ENCODE results near the gene ADAMTSL3. TPM values are rescaled to one million over a fixed set of nuclear protein-coding genes. Genes with fewer than 3 reads are reported as not detected.

Gene ADAMTSL3
- polyA plus RNA-seq, 1 of the 3 experiments (the other 2 are of a cell fraction): 0.02 TPM

DNA sequence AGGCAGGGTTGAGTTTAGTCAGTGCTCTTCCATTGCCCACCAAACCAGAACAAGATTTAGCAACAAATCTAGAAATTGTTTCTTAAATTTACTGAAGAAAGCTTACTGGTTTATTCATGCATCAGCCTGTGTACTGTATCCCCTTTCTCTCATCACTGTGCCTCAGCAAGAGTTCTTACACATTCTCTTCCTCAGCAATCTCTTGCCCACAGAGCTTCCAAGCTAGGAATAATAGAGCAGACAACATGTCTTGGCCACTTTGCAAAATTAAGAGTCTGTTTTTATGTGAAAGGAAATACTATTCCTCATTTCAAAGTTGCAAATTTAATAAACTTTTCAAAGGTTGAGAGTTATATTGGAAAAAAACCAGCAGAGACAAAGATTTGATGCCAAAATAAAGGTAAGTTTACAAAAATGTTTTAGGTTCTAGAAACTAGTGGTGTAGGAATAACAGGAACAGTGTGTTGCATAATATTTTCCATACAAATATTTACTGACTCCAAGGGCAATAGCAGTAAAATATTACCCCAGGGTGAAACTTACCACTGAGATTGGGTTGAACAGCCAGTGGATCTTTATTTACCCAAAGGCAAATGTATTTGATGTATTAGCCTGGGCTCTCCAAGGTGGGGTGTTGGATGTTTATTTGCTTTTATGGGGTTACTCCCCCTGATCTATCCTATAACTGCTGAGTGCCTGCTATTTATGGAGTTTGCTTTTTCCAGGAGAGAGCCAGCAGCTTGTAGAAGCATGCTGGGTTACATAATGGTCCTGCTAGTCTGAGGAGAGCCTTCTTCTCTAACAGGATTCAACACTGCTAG, 276.7 kb downstream of the ADAMTSL3 start (continued):
- no peak for TF ChIP-seq MEF2A (IDR thresholded peaks at IDR 0.05; ENCODE audit: borderline replicate concordance, low read depth)
- TF ChIP-seq EP300 (IDR thresholded peaks at IDR 0.05; ENCODE audit: borderline replicate concordance in 1 of 2, low read depth in 1 of 2, low read length in 1 of 2): no peak
- TF ChIP-seq TCF12 (IDR thresholded peaks at IDR 0.05): no peak
- TF ChIP-seq EZH2phosphoT487 (IDR thresholded peaks at IDR 0.05; ENCODE audit: borderline replicate concordance, low read depth): no peak
- TF ChIP-seq USF2 (IDR thresholded peaks at IDR 0.05; ENCODE audit: borderline replicate concordance, low read depth, low read length): no peak
- no peak for TF ChIP-seq MXI1 (IDR thresholded peaks at IDR 0.05; ENCODE audit: low read depth, low read length)

GRCh38 chr15:83935774-83936173, 281.9 kb downstream of the ADAMTSL3 start:
- TF ChIP-seq PBX3 (IDR thresholded peaks at IDR 0.05) (no peak), CHD2 (IDR thresholded peaks at IDR 0.05; ENCODE audit: low read length, partially characterized antibody) (no peak), EZH2phosphoT487 (IDR thresholded peaks at IDR 0.05; ENCODE audit: borderline replicate concordance, low read depth) (no peak), REST (IDR thresholded peaks at IDR 0.05; ENCODE audit: low read depth, low read length) (no peak), JUND (IDR thresholded peaks at IDR 0.05) (no peak), TEAD4 (IDR thresholded peaks at IDR 0.05; ENCODE audit: borderline replicate concordance, insufficient read depth) (no peak), GABPA (IDR thresholded peaks at IDR 0.05; ENCODE audit: low read depth) (no peak), RCOR1 (IDR thresholded peaks at IDR 0.05; ENCODE audit: low read length) (no peak), USF2 (IDR thresholded peaks at IDR 0.05; ENCODE audit: borderline replicate concordance, low read depth, low read length) (no peak), RXRA (IDR thresholded peaks at IDR 0.05; ENCODE audit: borderline replicate concordance, low read depth) (no peak), YY1 (IDR thresholded peaks at IDR 0.05; ENCODE audit: low read depth) (no peak), NFIC (IDR thresholded peaks at IDR 0.05; ENCODE audit: borderline replicate concordance) (no peak), RAD21 (IDR thresholded peaks at IDR 0.05; ENCODE audit: low read length) (no peak), FOXJ3 (CRISPR knock-in tag; IDR thresholded peaks at IDR 0.05) (no peak), IRF3 (IDR thresholded peaks at IDR 0.05; ENCODE audit: low read depth, low read length) (no peak), MEF2A (IDR thresholded peaks at IDR 0.05; ENCODE audit: borderline replicate concordance, low read depth) (no peak), EP300 (IDR thresholded peaks at IDR 0.05; ENCODE audit: borderline replicate concordance in 1 of 2, low read depth in 1 of 2, low read length in 1 of 2) (no peak)
- DNase-seq: no peak
- POLR2A ChIA-PET: no interaction called here

More at GRCh38 chr15:83935774-83936173, 281.9 kb downstream of the ADAMTSL3 start:
- H3K9me2 ChIP-seq: no peaks in the 10 kb centered on the region
- no peak overlapping the region for H3K9ac ChIP-seq
- no peak overlapping the region for H3K27ac ChIP-seq (ENCODE audit: low read depth in 2 of 2, low read length in 1 of 2)
- H3K9me3 ChIP-seq: no peaks in the 10 kb centered on the region
- H3K27me3 ChIP-seq (ENCODE audit: insufficient read depth): no peaks in the 10 kb centered on the region; the same call in 1 of the 2 replicates
- H3K4me1 ChIP-seq (ENCODE audit: control insufficient read depth in 1 of 2, insufficient read depth in 2 of 2, low read depth in 1 of 2, low read length in 1 of 2): no peaks in the 10 kb centered on the region
- no peaks in the 10 kb centered on the region for H4K20me1 ChIP-seq (ENCODE audit: insufficient read depth)
- H3K4me2 ChIP-seq: no peak overlapping the region
- H3K79me2 ChIP-seq (ENCODE audit: insufficient read depth): no peaks in the 10 kb centered on the region
- H3K4me3 ChIP-seq (ENCODE audit: low read depth in 2 of 2, low read length in 1 of 2): no peak overlapping the region
- no peaks in the 10 kb centered on the region for H3K36me3 ChIP-seq (replicated peaks in 1 of 2; ENCODE audit: control insufficient read depth in 1 of 2, insufficient read depth in 2 of 2, low read length in 1 of 2)
- WGBS (ENCODE audit: low lambda C conversion rate): 4% methylated on average over 1 of the region's 1 CpG
- H2AFZ ChIP-seq (ENCODE audit: low read depth): no peak overlapping the region
- no peaks in the 10 kb centered on the region for H3F3A ChIP-seq (replicated peaks; ENCODE audit: insufficient read depth)
- CTCF ChIA-PET: no interaction called here

All from SK-N-SH (cell line).